Measurements from ENCODE around the gene MLH3.
A peak's percentile ranks its signal among the peaks of the same experiment; 100 is the strongest.

MLH3 gene

DNA sequence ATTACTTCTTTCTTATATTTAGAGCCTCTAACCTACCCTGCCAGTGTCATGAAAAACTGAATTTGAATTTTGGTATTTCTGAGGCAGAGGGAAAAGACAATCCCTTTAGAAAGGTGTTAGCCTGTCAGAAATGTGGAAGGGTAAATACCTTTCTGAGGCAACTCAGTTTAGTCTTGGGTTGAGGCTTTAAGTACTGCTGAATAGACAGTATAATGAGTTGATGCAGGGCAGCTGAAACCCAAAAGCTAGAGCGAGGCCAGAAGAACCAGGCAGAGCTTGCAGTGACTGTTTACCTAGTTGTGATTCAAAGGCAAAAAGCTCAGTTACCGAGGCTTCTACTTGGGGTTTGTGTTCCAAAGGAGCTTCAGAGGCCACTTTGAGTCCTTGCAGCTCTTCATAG lies 36.9 kb upstream of the MLH3 start:
- DNase-seq, result no peak
- Histone ChIP-seq H3K27me3 (replicated peaks; ENCODE audit: control insufficient read depth, insufficient read depth, low read length, poor library complexity, severe bottlenecking) (no peaks in the 10 kb centered on the region), H3K4me1 (ENCODE audit: control insufficient read depth, insufficient read depth, low read length, poor library complexity, severe bottlenecking) (no peaks in the 10 kb centered on the region), H3K4me3 (ENCODE audit: insufficient read depth, low read depth, low read length, poor library complexity, severe bottlenecking) (no peak overlapping the region), H3K9me3 (ENCODE audit: control insufficient read depth, low read length) (no peaks in the 10 kb centered on the region), H3K27ac (ENCODE audit: insufficient read depth, low read length, poor library complexity, severe bottlenecking) (no peak overlapping the region), H3K36me3 (ENCODE audit: control insufficient read depth, insufficient read depth, low read length) (peaks cover 62% of the 10 kb centered on the region)

DNA sequence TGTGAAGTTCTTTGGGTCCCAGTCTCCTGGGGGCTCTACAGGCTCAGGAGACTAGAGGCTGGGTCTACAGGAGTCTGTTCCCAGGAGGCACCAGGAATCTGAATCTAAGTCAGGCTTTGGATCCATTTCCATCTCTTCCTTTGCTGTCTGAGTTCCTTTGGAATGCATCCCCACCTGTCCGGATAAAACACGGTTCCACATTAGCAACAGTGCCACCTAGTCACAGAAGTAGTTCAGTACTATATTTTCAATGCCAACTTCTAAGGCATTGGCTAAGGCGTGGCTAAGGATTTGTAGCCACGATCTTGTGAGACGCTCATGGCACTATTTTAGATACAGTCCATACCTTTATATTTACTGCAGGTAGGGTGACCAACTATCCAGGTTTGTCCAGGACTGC lies 33.2 kb upstream of the MLH3 start:
- Histone ChIP-seq H3K4me3 (ENCODE audit: insufficient read depth, low read depth, low read length, poor library complexity, severe bottlenecking) (no peak overlapping the region), H3K9me3 (ENCODE audit: control insufficient read depth, low read length) (no peaks in the 10 kb centered on the region), H3K27ac (ENCODE audit: insufficient read depth, low read length, poor library complexity, severe bottlenecking) (no peak overlapping the region), H3K4me1 (ENCODE audit: control insufficient read depth, insufficient read depth, low read length, poor library complexity, severe bottlenecking) (no peaks in the 10 kb centered on the region), H3K27me3 (replicated peaks; ENCODE audit: control insufficient read depth, insufficient read depth, low read length, poor library complexity, severe bottlenecking) (no peaks in the 10 kb centered on the region), H3K36me3 (ENCODE audit: control insufficient read depth, insufficient read depth, low read length) (peaks cover 56% of the 10 kb centered on the region)
- DNase-seq, result no peak

DNA sequence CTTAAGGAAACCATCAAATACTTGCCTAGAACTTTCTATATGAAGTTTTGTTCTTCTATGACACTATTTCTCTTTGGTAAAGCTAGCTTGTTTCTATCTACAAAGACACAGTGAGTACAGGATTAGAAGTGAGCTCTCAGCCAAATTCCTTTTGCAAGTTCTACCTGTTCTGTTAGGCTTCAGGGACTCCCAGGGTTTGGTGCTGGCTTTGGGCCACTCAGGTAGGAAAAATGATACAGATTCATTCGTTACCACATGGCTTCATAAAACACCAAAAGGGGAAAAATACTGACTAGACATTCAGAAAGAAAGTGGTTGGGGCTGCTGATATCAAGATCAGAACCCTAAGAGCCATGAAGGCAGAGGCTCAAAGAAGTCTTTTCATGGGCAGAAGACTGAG lies 32.0 kb upstream of the MLH3 start:
- DNase-seq, result no peak
- Histone ChIP-seq H3K4me1 (ENCODE audit: control insufficient read depth, insufficient read depth, low read length, poor library complexity, severe bottlenecking) (no peaks in the 10 kb centered on the region), H3K27me3 (replicated peaks; ENCODE audit: control insufficient read depth, insufficient read depth, low read length, poor library complexity, severe bottlenecking) (no peaks in the 10 kb centered on the region), H3K9me3 (ENCODE audit: control insufficient read depth, low read length) (no peaks in the 10 kb centered on the region), H3K4me3 (ENCODE audit: insufficient read depth, low read depth, low read length, poor library complexity, severe bottlenecking) (no peak overlapping the region), H3K27ac (ENCODE audit: insufficient read depth, low read length, poor library complexity, severe bottlenecking) (no peak overlapping the region), H3K36me3 (ENCODE audit: control insufficient read depth, insufficient read depth, low read length) (peaks cover 55% of the 10 kb centered on the region)

DNA sequence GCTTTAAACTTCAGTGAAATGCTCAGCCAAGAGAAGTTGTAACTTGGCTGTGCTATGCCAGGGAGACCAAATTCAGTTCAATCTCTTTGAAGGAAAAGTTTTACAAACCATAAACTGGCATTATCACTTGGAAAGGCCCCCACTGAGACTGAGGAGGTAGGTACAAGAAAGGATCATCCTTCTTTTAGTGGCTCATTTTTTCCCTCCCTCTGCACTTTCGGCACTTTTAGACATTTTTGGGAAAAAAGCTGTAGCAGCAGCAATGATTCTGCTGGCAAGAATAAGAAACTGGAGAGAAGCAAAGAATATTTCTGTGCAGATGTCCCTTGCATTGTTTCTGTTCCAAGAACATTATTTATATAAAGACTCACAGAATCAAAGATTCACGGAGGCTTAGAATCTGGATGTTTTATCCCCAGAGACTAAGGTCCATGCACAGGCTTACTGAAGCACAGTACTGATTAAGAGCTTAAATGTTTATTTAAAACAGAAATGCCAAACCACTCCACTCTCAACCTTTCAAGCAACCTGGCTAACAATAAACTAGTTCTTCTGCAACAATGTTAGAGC lies 30.5 kb upstream of the MLH3 start:
- H3K27ac ChIP-seq (ENCODE audit: insufficient read depth, low read length, poor library complexity, severe bottlenecking), result no peak overlapping the region
- no peaks in the 10 kb centered on the region for H3K9me3 ChIP-seq (ENCODE audit: control insufficient read depth, low read length)
- no peaks in the 10 kb centered on the region for H3K27me3 ChIP-seq (replicated peaks; ENCODE audit: control insufficient read depth, insufficient read depth, low read length, poor library complexity, severe bottlenecking)
- no peak for DNase-seq
- peaks cover 40% of the 10 kb centered on the region for H3K36me3 ChIP-seq (ENCODE audit: control insufficient read depth, insufficient read depth, low read length)
- no peak overlapping the region for H3K4me3 ChIP-seq (ENCODE audit: insufficient read depth, low read depth, low read length, poor library complexity, severe bottlenecking)
- H3K4me1 ChIP-seq (ENCODE audit: control insufficient read depth, insufficient read depth, low read length, poor library complexity, severe bottlenecking), result no peaks in the 10 kb centered on the region

DNA sequence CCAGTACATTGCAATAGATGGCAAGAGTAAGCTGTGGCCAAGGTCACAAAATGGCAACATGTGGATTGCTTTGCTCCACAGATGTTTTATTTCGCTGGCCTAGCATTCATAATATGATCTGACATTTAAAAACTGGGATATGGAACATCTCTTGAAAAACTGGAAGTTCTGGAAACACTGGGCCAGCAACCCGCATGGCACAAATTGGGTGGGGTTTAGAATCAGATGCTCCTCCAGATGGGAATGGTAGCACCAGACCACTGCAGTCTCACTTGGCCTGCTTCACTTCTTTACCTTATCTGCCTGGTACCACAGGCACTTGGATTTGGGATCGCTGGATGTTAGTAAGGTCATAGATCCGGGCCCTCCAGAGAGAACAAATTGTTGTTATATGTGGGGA lies 28.3 kb upstream of the MLH3 start:
- H3K9me3 ChIP-seq (ENCODE audit: control insufficient read depth, low read length), result no peaks in the 10 kb centered on the region
- DNase-seq, result no peak
- H3K27ac ChIP-seq (ENCODE audit: insufficient read depth, low read length, poor library complexity, severe bottlenecking), result no peak overlapping the region
- peaks cover 20% of the 10 kb centered on the region for H3K36me3 ChIP-seq (ENCODE audit: control insufficient read depth, insufficient read depth, low read length)
- H3K27me3 ChIP-seq (replicated peaks; ENCODE audit: control insufficient read depth, insufficient read depth, low read length, poor library complexity, severe bottlenecking), result no peaks in the 10 kb centered on the region
- no peak overlapping the region for H3K4me3 ChIP-seq (ENCODE audit: insufficient read depth, low read depth, low read length, poor library complexity, severe bottlenecking)
- no peaks in the 10 kb centered on the region for H3K4me1 ChIP-seq (ENCODE audit: control insufficient read depth, insufficient read depth, low read length, poor library complexity, severe bottlenecking)

DNA sequence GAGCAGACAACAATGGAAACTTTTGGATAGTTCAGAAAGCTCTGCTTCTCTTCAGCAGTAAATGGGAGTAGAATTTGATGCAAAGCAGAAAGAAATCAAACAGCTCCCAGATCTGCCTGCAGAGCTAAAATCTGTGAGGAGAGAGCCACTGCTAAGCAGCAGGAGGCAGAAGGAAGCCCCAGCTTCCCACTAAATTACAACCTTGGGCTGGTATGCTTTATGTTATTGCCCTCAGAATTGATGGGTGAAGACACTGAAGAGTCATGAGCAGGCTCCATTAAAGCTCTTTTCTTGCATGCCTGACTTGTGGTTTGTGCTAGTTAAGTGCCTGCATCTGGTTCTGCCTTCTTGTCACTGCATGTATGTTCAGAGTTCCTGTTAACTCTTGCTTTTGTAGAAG lies 26.5 kb upstream of the MLH3 start:
- Histone ChIP-seq H3K4me3 (ENCODE audit: insufficient read depth, low read depth, low read length, poor library complexity, severe bottlenecking) (no peak overlapping the region), H3K36me3 (ENCODE audit: control insufficient read depth, insufficient read depth, low read length) (peaks cover 5% of the 10 kb centered on the region), H3K27ac (ENCODE audit: insufficient read depth, low read length, poor library complexity, severe bottlenecking) (no peak overlapping the region), H3K9me3 (ENCODE audit: control insufficient read depth, low read length) (no peaks in the 10 kb centered on the region), H3K27me3 (replicated peaks; ENCODE audit: control insufficient read depth, insufficient read depth, low read length, poor library complexity, severe bottlenecking) (no peaks in the 10 kb centered on the region), H3K4me1 (ENCODE audit: control insufficient read depth, insufficient read depth, low read length, poor library complexity, severe bottlenecking) (no peaks in the 10 kb centered on the region)
- no peak for DNase-seq

DNA sequence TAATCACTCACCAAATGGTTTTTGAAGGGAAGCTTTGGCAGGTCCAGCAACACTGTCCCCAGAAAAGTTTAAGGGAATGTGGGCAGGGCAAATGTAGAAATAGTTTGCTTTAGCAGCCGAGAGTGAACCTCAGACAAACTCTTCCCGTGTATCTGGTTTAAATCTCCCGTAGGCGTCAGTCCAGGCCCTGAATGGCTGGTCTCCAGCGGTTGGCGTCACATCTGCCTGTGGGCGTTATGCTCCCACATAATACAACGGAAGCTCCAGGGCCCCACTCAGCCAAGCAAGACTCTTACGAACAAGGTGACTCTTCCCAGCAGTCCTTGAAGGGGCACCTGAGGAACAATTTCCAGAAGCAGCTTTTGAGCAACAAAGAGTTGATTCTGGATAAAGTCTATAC lies 19.1 kb upstream of the MLH3 start:
- H3K36me3 ChIP-seq (ENCODE audit: control insufficient read depth, insufficient read depth, low read length), result no peaks in the 10 kb centered on the region
- no peaks in the 10 kb centered on the region for H3K27me3 ChIP-seq (replicated peaks; ENCODE audit: control insufficient read depth, insufficient read depth, low read length, poor library complexity, severe bottlenecking)
- H3K4me1 ChIP-seq (ENCODE audit: control insufficient read depth, insufficient read depth, low read length, poor library complexity, severe bottlenecking), result peaks cover 8% of the 10 kb centered on the region
- H3K4me3 ChIP-seq (ENCODE audit: insufficient read depth, low read depth, low read length, poor library complexity, severe bottlenecking), result no peak overlapping the region
- no peaks in the 10 kb centered on the region for H3K9me3 ChIP-seq (ENCODE audit: control insufficient read depth, low read length)
- DNase-seq, result no peak
- H3K27ac ChIP-seq (ENCODE audit: insufficient read depth, low read length, poor library complexity, severe bottlenecking), result no peak overlapping the region

DNA sequence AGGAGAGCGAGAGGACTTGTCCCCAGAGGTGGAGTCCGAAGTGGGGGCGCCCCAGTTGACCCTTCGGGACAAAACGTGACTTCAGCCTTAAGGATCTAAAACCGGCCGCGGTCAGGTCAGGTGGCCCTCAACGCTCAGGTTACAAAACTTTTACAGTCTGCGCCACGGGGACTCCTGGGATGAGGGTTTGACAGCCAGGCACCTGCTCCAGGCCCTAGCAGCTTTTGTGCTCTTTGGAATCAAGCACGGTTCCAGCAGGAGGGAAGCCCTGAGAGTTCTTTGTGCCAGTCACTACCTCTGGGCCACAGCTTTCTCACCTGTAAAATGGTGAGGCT lies 18.5 kb upstream of the MLH3 start:
- peak overlapping the region; percentile 66 for H3K4me3 ChIP-seq (ENCODE audit: insufficient read depth, low read depth, low read length, poor library complexity, severe bottlenecking)
- no peaks in the 10 kb centered on the region for H3K36me3 ChIP-seq (ENCODE audit: control insufficient read depth, insufficient read depth, low read length)
- DNase-seq, result no peak
- H3K4me1 ChIP-seq (ENCODE audit: control insufficient read depth, insufficient read depth, low read length, poor library complexity, severe bottlenecking), result peaks cover 8% of the 10 kb centered on the region
- H3K9me3 ChIP-seq (ENCODE audit: control insufficient read depth, low read length), result no peaks in the 10 kb centered on the region
- no peak overlapping the region for H3K27ac ChIP-seq (ENCODE audit: insufficient read depth, low read length, poor library complexity, severe bottlenecking)
- H3K27me3 ChIP-seq (replicated peaks; ENCODE audit: control insufficient read depth, insufficient read depth, low read length, poor library complexity, severe bottlenecking), result no peaks in the 10 kb centered on the region

DNA sequence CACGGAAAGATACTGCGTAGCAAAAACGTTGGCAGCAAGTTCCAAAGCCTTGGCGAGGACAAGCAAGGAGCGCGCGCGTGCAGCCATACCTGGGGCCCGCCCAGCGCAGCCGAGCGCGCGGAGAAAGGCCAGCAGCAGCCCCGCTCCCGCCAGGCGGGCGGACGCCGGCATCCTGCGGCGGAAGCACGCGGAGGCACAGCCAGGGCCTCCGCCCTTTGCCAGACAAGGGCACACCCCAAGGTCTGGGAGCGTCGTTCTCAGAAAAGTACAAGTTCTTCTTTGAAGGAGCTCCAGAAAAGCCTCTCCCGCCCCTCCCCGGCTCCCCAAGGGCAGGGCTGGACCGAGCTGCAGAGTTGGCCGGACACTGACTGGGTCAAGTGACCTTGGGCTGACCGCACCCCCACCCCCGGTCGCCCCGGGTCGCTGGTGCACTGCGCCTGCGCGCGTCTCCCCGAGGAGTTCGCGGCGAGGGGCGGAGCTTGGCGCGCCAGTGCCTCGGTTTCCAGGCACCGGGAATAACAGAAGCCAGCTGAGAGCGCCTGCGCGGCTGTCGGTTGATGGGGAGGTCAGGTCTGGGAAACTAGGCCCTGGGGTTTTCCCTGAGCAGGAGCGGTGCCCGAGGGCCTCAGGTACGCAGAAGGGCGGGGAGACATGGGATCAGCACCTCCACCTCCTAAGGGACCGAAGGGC lies 18.0 kb upstream of the MLH3 start, which contains the start of gene ZC2HC1C:
TSS of gene ZC2HC1C (plus strand) at position 521 of the 690 bp plus-strand sequence. CDS start 933 bp downstream, outside the sequence.
- no peaks in the 10 kb centered on the region for H3K36me3 ChIP-seq (ENCODE audit: control insufficient read depth, insufficient read depth, low read length)
- H3K27ac ChIP-seq (ENCODE audit: insufficient read depth, low read length, poor library complexity, severe bottlenecking), result peak within 1 kb of the TSS; percentile 30
- no peaks in the 10 kb centered on the region for H3K27me3 ChIP-seq (replicated peaks; ENCODE audit: control insufficient read depth, insufficient read depth, low read length, poor library complexity, severe bottlenecking)
- H3K4me3 ChIP-seq (ENCODE audit: insufficient read depth, low read depth, low read length, poor library complexity, severe bottlenecking), result peak within 1 kb of the TSS; percentile 66
- no peaks in the 10 kb centered on the region for H3K9me3 ChIP-seq (ENCODE audit: control insufficient read depth, low read length)
- peaks cover 8% of the 10 kb centered on the region for H3K4me1 ChIP-seq (ENCODE audit: control insufficient read depth, insufficient read depth, low read length, poor library complexity, severe bottlenecking)
- DNase-seq, result peak; percentile 6 to 50 (median 18)

DNA sequence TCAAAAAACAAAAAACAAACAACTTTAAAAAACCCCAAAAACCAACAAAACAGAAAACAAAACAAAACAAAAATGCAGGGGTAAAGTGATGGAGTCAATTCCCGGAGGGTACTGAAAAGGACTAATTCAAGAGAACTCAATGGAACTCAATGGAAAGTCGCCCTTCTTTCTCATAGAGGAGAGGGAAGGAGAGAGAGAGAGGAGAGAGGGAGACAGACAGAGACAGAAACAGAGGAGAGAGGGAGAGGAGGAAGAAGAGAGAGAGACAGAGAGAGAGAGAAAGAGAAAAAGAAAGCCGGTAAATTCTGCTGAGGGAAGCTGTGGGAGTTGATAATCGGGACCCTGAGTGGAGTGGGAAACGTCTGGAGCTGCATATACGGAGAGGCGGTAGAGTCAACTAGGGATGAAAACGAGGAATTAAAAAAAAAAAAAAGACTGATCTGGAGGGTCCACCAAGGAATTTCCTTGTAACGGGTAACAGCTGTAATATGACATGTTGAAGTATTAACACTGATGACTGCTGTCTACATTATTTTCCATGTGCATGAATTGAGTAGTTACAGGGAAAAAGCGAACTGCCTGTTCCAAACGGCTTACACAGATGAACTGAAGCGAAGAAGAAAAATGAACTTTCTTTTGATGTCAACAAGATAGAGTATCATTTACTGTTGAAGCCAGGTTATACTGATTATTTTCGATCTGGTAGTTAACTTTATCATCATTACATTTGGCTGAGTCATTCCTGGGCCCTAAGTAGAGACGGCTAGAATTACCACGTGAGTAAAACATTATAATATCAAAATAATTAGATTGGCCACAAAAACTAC lies 17.2 kb upstream of the MLH3 start:
- no peak for DNase-seq
- H3K27ac ChIP-seq (ENCODE audit: insufficient read depth, low read length, poor library complexity, severe bottlenecking), result peak overlapping the region; percentile 30
- H3K4me3 ChIP-seq (ENCODE audit: insufficient read depth, low read depth, low read length, poor library complexity, severe bottlenecking), result peak overlapping the region; percentile 66

More for the DNA sequence above, 17.2 kb upstream of the MLH3 start:
- Histone ChIP-seq H3K4me1 (ENCODE audit: control insufficient read depth, insufficient read depth, low read length, poor library complexity, severe bottlenecking) (peaks cover 8% of the 10 kb centered on the region), H3K36me3 (ENCODE audit: control insufficient read depth, insufficient read depth, low read length) (no peaks in the 10 kb centered on the region), H3K9me3 (ENCODE audit: control insufficient read depth, low read length) (no peaks in the 10 kb centered on the region), H3K27me3 (replicated peaks; ENCODE audit: control insufficient read depth, insufficient read depth, low read length, poor library complexity, severe bottlenecking) (no peaks in the 10 kb centered on the region)

Data from effector memory CD4-positive, alpha-beta T cell (primary cell).